B cell (primary cell): Measurements from ENCODE around the gene NOL4L. TPM values are rescaled to one million over a fixed set of nuclear protein-coding genes. Genes with fewer than 3 reads are reported as not detected.

Source experiments
- ATAC-seq: fragments of 200-7000 bp; cut with Tn5 transposase; one replicate; pipeline ENCODE4 v1.10.0; 2021; ENCODE audit warnings: low read depth, mild to moderate bottlenecking, moderate number of reproducible peaks, moderate library complexity
- CTCF ChIA-PET: fragments of 350-600 bp; sonication (Branson Sonifier 250); formaldehyde crosslinking; loops from one replicate; lab custom pipeline; 2021; ENCODE audit warnings: antibody characterized with exemption, inconsistent platforms; lab: Charles Lee
- POLR2A ChIA-PET: fragments of 350-600 bp; sonication (Branson Sonifier 250); formaldehyde crosslinking; loops from one replicate; lab custom pipeline; 2021; ENCODE audit warnings: antibody characterized with exemption; lab: Charles Lee
- DNase-seq: peaks from one replicate; pipeline ENCODE4 v3.0.0; 2013
- H2AFZ ChIP-seq: 2 replicates; pipeline ENCODE4 v1.6.1; 2012; ENCODE audit warnings: mild to moderate bottlenecking, low read depth, low read length; ENCODE audit not compliant: insufficient read depth, poor library complexity, severe bottlenecking
- H3K27ac ChIP-seq, 2 donors: 1 replicate in 1 of 2; 2 replicates in 1 of 2; pipeline ENCODE4 v1.5.1; 2012 to 2013; ENCODE audit warnings: low read length in 2 of 2, mild to moderate bottlenecking in 2 of 2, moderate library complexity in 1 of 2
- H3K27me3 ChIP-seq, 4 experiments: fragments of 200-600 bp in 1 of 4; sonication (generic) in 1 of 4; replicated peaks in 1 of 4; 1 replicate in 2 of 4; 2 replicates in 2 of 4; pipeline versions ENCODE4 v1.6.1 to v1.7.0; 2013 to 2016; ENCODE audit warnings: low read length in 3 of 4, mild to moderate bottlenecking in 2 of 4, mixed read lengths in 1 of 4, moderate library complexity in 1 of 4; ENCODE audit not compliant: insufficient read depth in 4 of 4, control insufficient read depth in 3 of 4; ENCODE audit errors: control extremely low read depth in 1 of 4
- H3K36me3 ChIP-seq, 2 experiments: replicated peaks in 1 of 2; 1 replicate in 1 of 2; 2 replicates in 1 of 2; pipeline versions ENCODE4 v1.6.1 to v1.7.1; 2013; ENCODE audit warnings: low read length in 1 of 2; ENCODE audit not compliant: insufficient read depth in 2 of 2, control insufficient read depth in 1 of 2; ENCODE audit errors: control extremely low read depth in 1 of 2, extremely low read depth in 1 of 2
- H3K4me1 ChIP-seq, 2 donors: fragments of 200-600 bp in 1 of 2; sonication (generic) in 1 of 2; 1 replicate in 1 of 2; 2 replicates in 1 of 2; pipeline versions ENCODE4 v1.5.1 to v1.6.1; 2013 to 2017; ENCODE audit warnings: low read length in 2 of 2; ENCODE audit not compliant: control insufficient read depth in 2 of 2, insufficient read depth in 2 of 2
- H3K4me2 ChIP-seq: replicated peaks from 2 replicates; pipeline ENCODE3; 2012; ENCODE audit warnings: mild to moderate bottlenecking, low read depth, low read length; ENCODE audit not compliant: poor library complexity, severe bottlenecking
- H3K4me3 ChIP-seq, 5 experiments: fragments of 200-600 bp in 1 of 5; sonication (generic) in 1 of 5; 1 replicate in 3 of 5; 2 replicates in 2 of 5; pipeline versions ENCODE4 v1.5.1 to v1.7.0; 2011 to 2016; ENCODE audit warnings: low read length in 4 of 5, mild to moderate bottlenecking in 4 of 5, low read depth in 2 of 5, control low read depth in 1 of 5, moderate library complexity in 1 of 5; ENCODE audit not compliant: insufficient read depth in 1 of 5; ENCODE audit errors: control extremely low read depth in 1 of 5, extremely low read depth in 1 of 5
- H3K79me2 ChIP-seq: fragments of 200-600 bp; sonication (generic); one replicate; pipeline ENCODE4 v1.6.0; 2016; ENCODE audit warnings: low read length; ENCODE audit not compliant: control insufficient read depth, insufficient read depth
- H3K9ac ChIP-seq: fragments of 200-600 bp; sonication (generic); 2 replicates; pipeline ENCODE4 v1.6.1; 2017; ENCODE audit warnings: mild to moderate bottlenecking, low read length, moderate library complexity
- H3K9me3 ChIP-seq, 3 donors: one replicate each; pipeline versions ENCODE4 v1.6.1 to v1.7.1; 2013; ENCODE audit warnings: low read length in 2 of 3; ENCODE audit not compliant: control insufficient read depth in 2 of 3, insufficient read depth in 1 of 3; ENCODE audit errors: control extremely low read depth in 1 of 3
- H4K20me1 ChIP-seq: 2 replicates; pipeline ENCODE4 v1.6.0; 2012; ENCODE audit warnings: mild to moderate bottlenecking, low read length; ENCODE audit not compliant: insufficient read depth, control insufficient read depth, poor library complexity, severe bottlenecking
- H3K27ac Mint-ChIP-seq: one replicate; pipeline ENCODE4 v1.8.0; 2021; ENCODE audit warnings: mixed read lengths
- H3K27me3 Mint-ChIP-seq: one replicate; pipeline ENCODE4 v1.8.0; 2021; ENCODE audit warnings: mixed read lengths
- H3K4me1 Mint-ChIP-seq: one replicate; pipeline ENCODE4 v1.8.0; 2021; ENCODE audit warnings: mixed read lengths
- H3K4me3 Mint-ChIP-seq: one replicate; pipeline ENCODE4 v1.8.0; 2021; ENCODE audit warnings: mixed read lengths
- H3K9me3 Mint-ChIP-seq: one replicate; pipeline ENCODE4 v1.8.0; 2022; ENCODE audit warnings: mixed read lengths; ENCODE audit not compliant: insufficient read depth
- EZH2 ChIP-seq: IDR thresholded peaks from 2 replicates; pipeline ENCODE4 v1.6.1; 2012; ENCODE audit warnings: borderline replicate concordance, low read depth, mild to moderate bottlenecking, moderate library complexity, low read length; ENCODE audit not compliant: insufficient read depth, poor library complexity, severe bottlenecking
- WGBS: methylation state at CpG from one replicate; pipeline ENCODE4 v1.1.5; 2013; ENCODE audit warnings: missing lambda C conversion rate; ENCODE audit not compliant: insufficient coverage; 5-methylcytosine and 5-hydroxymethylcytosine counted together
- intact Hi-C: fragments of 100-400 bp; cut with micrococcal nuclease; formaldehyde crosslinking; loops from one replicate; pipeline ENCODE4 v1.10.0; 2022
- polyA plus RNA-seq: library from polyadenylated mRNA; depleted of rRNA; stranded (reverse); fragments of >200 nt; gene quantifications from 2 replicates; pipeline ENCODE4 v1.2.3, GENCODE V29; 2012
- total RNA-seq, 2 donors: library from RNA; stranded (reverse); fragments of 120-200 nt in 1 of 2; gene quantifications; 1 replicate in 1 of 2; 2 replicates in 1 of 2; pipeline versions ENCODE4 v1.2.3 to v1.2.4, GENCODE V29; 2013 to 2022
- TF ChIP-seq, protein P1 (sequence below): fragments of 200-600 bp; IDR thresholded peaks from one replicate; pipeline ENCODE4 v1.8.0; 2022; ENCODE audit warnings: antibody characterized with exemption, mild to moderate bottlenecking

Gene NOL4L
- total and polyA plus RNA-seq, 2 donors (not counting 1 experiment from before 2014, with no cell fraction given) = 6.5 to 7.9 TPM

DNA sequence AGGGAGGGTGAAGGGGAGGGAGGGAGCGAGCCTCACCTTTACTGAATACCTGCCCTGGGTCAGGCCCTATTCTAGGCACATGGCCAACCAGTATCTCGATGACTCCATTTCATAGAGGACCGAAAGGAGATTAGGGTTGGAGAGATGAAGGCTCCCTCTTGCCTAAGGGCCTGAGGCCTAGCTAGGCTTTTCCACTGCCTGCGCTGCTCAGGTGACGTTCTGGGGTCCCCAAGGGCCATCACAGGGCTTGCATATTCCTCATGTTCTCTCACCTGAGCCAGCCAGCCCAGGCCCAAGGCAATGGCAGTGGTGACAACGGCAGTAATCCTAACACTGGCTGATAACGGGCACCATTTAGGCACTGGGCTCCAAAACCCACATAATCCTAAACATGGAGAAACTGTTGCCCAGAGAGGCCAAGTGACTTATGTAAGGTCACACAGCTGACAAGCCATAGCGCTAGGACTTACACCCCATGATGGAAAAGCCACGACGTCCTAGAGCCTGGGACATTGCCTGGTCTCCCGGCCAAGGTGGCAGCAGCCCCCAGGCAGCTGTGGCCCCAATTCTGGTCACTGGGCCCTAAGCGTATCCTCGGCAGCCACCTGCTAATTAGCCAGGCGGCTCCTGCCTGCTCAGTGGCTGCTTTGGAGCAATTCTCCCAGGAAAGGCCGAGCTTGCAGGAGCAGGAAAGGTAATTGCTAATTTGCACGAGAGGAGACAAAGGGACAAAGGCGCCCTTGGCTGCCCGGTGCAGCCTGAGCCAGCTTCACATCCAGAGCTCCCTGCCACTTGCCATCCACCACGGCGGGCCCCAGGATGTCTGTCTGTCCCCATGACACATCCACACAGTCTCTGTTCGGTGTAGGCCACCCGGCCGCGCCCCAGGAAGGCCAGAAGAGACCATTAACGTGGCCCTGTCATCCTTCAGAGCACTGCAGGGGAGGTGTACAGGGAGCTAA is 21.5 kb downstream of the NOL4L start:
- intact Hi-C loops = no loop called here
- Mint-ChIP-seq H3K27ac (no peak overlapping the region), H3K4me3 (no peak overlapping the region), H3K27me3 (peaks cover 10% of the 10 kb centered on the region), H3K4me1 (peaks cover 8% of the 10 kb centered on the region), H3K9me3 (no peaks in the 10 kb centered on the region)
- ATAC-seq (no peak), DNase-seq (no peak)
- Histone ChIP-seq H2AFZ (no peak overlapping the region), H3K79me2 (peaks cover 18% of the 10 kb centered on the region), H3K36me3 (no peaks in the 10 kb centered on the region), H3K9ac (no peak overlapping the region), H3K4me2 (no peak overlapping the region), H3K9me3 (peaks cover 0 to 3% (median 0%) of the 10 kb centered on the region in 3 donors), H3K4me3 (no peak overlapping the region), H3K27ac (no peak overlapping the region), H3K27me3 (peaks cover 0 to 24% (median under 1%) of the 10 kb centered on the region in 4 experiments), H3K4me1 (peaks cover 4 to 7% of the 10 kb centered on the region in 2 donors), H4K20me1 (no peaks in the 10 kb centered on the region)
- TF ChIP-seq, protein P1, sequence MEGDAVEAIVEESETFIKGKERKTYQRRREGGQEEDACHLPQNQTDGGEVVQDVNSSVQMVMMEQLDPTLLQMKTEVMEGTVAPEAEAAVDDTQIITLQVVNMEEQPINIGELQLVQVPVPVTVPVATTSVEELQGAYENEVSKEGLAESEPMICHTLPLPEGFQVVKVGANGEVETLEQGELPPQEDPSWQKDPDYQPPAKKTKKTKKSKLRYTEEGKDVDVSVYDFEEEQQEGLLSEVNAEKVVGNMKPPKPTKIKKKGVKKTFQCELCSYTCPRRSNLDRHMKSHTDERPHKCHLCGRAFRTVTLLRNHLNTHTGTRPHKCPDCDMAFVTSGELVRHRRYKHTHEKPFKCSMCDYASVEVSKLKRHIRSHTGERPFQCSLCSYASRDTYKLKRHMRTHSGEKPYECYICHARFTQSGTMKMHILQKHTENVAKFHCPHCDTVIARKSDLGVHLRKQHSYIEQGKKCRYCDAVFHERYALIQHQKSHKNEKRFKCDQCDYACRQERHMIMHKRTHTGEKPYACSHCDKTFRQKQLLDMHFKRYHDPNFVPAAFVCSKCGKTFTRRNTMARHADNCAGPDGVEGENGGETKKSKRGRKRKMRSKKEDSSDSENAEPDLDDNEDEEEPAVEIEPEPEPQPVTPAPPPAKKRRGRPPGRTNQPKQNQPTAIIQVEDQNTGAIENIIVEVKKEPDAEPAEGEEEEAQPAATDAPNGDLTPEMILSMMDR = no peak
- no peak for TF ChIP-seq EZH2
- WGBS = 93% methylated on average over 23 of the region's 25 CpGs
- CTCF ChIA-PET = interaction anchor here (1.2 kb wide), 1 partner anchor 88 kb away, joined by 3 read pairs; no protein-coding TSS in a partner anchor
- POLR2A ChIA-PET = interaction anchor here (0.5 kb wide), 1 partner anchor 27 kb away, joined by 4 read pairs; no protein-coding TSS in a partner anchor

DNA sequence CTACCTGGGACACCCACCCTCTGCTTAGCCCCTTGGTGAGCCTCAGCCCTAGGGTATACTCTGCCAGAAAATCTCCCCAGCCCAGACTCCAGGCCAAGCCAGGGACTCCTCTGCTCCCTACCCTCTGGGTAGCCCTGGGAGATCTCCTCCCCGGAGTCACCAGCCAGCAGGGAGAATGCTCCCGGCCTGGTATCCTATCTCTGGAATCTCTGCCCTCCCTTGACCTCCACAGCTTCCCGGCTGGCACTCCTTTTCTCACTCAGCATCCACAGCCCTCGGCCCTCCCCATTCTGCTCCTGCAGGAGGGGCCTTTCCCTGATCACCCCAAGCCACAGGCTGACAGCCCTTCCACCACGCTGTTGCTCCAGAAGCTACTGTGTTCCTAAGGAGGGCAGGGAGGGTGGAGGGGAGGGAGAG is 22.6 kb downstream of the NOL4L start:
- H3K9ac ChIP-seq = no peak overlapping the region
- H3K4me1 Mint-ChIP-seq = peaks cover 8% of the 10 kb centered on the region

More for the DNA sequence above, 22.6 kb downstream of the NOL4L start:
- intact Hi-C loops = no loop called here
- peaks cover 0 to 3% (median 0%) of the 10 kb centered on the region in 3 donors for H3K9me3 ChIP-seq
- DNase-seq = no peak
- WGBS = 90% methylated on average over 4 of the region's 5 CpGs
- no peak overlapping the region for H2AFZ ChIP-seq
- H4K20me1 ChIP-seq = no peaks in the 10 kb centered on the region
- no peak overlapping the region for H3K4me3 Mint-ChIP-seq
- no peak overlapping the region for H3K4me2 ChIP-seq
- no peak overlapping the region for H3K4me3 ChIP-seq
- H3K27ac Mint-ChIP-seq = no peak overlapping the region
- ATAC-seq = no peak
- H3K36me3 ChIP-seq = no peaks in the 10 kb centered on the region
- H3K79me2 ChIP-seq = peaks cover 11% of the 10 kb centered on the region
- H3K27me3 Mint-ChIP-seq = peaks cover 10% of the 10 kb centered on the region
- ChIA-PET POLR2A (no interaction called here), CTCF (no interaction called here)
- H3K27me3 ChIP-seq = peaks cover 0 to 30% (median under 1%) of the 10 kb centered on the region in 4 experiments
- H3K27ac ChIP-seq = no peak overlapping the region
- TF ChIP-seq, protein P1 = no peak
- TF ChIP-seq EZH2 = no peak
- no peaks in the 10 kb centered on the region for H3K9me3 Mint-ChIP-seq
- H3K4me1 ChIP-seq = peaks cover 4 to 7% of the 10 kb centered on the region in 2 donors
